HT-29 (cell line): ENCODE data around the gene HS3ST2. TPM values are rescaled to one million over a fixed set of nuclear protein-coding genes. Genes with fewer than 3 reads are reported as not detected.
"Not testable (repeated sequence)": the region's sequence is repeated elsewhere in the genome, so short reads cannot be mapped to it uniquely, and the experiment has no call there.

Source experiments
- DNase-seq: peaks from one replicate; pipeline ENCODE4 v3.0.0-alpha.2; 2015; ENCODE audit warnings: low spot score
- total RNA-seq: library from RNA; depleted of rRNA; stranded (reverse); fragments of >200 nt; shearing (Covaris generic); gene quantifications from 2 replicates; pipeline ENCODE4 v1.2.3, GENCODE V29; 2014

The HS3ST2 gene
- total RNA-seq, 1 experiment from 2014 or later = not detected

GRCh38 chr16:22878955-22879354, 65.0 kb downstream of the HS3ST2 start:
- no peak for DNase-seq

DNA sequence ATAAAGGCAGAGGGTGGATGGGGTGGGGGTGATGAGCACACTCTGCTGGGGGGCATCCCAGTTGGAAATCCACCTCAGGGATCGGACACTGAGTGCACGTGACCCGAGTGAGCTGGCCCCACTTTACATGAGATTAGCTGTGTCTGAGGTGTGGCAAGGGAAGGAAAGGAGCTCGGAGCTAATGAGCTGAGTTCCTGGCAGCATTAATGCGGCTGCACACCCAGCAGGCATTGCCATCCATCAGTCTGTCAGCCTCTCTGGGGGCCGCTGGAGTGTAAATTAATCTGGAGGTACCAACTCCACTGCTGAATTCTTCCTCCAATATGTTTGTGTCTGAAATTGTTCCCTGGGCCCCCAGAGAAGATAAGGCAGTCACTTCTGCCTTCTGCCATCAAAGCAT, 65.5 kb downstream of the HS3ST2 start:
- DNase-seq = no peak

- no peak for DNase-seq
These were observed 69.0 kb downstream of the HS3ST2 start for GRCh38 chr16:22882981-22883380.

GRCh38 chr16:22885951-22886350, 72.0 kb downstream of the HS3ST2 start:
- no peak for DNase-seq

- no peak for DNase-seq
These were observed 73.0 kb downstream of the HS3ST2 start for GRCh38 chr16:22886927-22887326.

DNA sequence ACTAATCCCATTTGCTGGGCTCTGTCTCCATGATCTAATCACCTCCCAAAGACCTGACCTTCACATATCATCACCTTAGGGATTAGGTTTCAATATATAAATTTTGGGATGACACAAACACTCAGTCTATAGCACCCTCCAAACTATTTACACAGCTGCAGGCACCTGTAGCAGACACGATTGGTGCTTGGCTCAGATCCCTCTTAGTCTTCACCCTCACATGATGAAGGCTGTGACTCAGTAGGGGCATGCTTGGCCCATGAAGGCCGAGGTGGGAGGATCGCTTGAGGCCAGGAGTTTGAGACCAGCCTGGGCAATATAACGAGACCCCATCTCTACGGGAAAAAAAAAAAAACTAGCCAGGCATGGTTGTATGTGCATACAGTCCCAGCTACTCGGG, 73.5 kb downstream of the HS3ST2 start:
- DNase-seq = no peak

- DNase-seq = no peak
These were observed 74.8 kb downstream of the HS3ST2 start for GRCh38 chr16:22888791-22889190.

GRCh38 chr16:22890976-22891375, 77.0 kb downstream of the HS3ST2 start:
- no peak for DNase-seq

- DNase-seq = no peak
These were observed 83.2 kb downstream of the HS3ST2 start for GRCh38 chr16:22897184-22897583.

- no peak for DNase-seq
These were observed 84.2 kb downstream of the HS3ST2 start for GRCh38 chr16:22898131-22898530.

DNA sequence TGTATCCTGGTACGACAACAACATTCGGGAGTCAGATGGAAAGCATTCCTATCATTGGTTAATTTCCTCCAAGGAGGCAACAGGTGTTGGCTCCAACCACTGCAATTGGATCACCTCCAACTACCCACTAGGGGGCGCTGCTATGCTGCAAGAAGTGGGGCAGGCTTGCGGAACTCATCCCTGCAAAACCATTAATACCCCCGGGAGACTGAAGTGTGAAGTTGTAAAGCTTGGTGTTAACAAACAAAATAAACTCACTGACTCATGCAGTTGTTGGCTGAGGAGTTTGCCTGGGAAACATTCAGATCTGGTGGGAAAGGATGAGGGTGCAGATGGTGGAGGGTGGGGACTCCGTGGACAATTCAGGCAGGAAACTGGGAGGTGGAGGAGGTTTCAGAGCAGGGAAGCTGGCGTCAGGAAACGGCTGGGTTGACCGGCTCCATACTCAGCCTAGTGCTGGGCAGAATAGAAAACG, 84.9 kb downstream of the HS3ST2 start:
- DNase-seq = peak; percentile 73

DNA sequence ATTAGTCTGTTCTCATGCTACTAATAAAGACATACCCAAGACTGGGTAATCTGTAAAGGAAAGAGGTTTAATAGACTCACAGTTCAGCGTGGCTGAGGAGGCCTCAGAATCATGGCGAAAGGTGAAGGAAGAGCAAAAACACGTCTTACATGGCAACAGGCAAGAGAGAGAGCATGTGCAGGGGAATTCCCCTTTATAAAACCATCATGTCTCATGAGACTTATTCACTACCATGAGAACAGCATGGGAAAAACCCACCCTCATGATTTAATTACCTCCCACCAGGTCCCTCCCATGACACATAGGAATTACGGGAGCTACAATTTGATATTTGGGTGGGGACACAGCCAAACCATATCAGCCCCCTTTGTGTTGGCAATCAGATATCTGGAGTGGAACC, 85.6 kb downstream of the HS3ST2 start:
- not testable (repeated sequence) for DNase-seq

DNA sequence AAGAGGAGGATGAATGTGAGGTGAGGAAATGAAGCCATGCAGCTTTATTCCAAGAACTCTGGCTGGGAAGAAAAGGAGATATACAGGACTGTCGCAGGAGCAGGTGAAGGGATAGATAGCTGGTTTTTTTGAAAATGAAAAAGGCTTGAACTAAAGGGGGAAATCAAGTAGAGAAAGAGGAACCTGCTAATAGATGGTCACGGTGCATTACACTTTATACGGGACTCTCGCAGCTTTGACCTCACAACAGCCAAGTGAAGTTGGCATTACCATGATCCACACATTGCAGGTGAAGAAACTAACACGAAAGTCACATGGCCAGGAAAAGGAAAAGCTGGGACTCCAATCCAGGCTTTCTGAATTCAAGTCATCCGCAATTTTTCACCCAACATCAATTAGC, 86.9 kb downstream of the HS3ST2 start:
- no peak for DNase-seq

DNA sequence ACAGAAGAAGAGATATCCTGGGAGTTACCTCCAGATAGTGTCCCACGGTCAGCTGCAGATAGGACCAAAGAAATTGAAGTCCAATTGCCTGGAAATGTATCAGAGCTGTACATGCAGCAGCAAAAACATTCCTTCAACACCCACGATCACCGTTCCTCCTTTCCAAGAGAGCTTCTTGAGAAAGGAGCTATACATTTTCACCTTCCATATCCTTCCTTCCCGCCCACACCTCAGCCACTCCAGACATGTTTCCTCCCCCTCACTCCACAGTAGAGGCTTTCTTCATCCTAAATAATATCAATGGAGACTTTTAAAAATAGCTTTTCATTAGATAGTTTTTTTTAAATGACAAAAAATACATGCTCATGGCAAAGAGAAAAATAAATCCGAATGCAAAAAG, 87.6 kb downstream of the HS3ST2 start:
- no peak for DNase-seq

DNA sequence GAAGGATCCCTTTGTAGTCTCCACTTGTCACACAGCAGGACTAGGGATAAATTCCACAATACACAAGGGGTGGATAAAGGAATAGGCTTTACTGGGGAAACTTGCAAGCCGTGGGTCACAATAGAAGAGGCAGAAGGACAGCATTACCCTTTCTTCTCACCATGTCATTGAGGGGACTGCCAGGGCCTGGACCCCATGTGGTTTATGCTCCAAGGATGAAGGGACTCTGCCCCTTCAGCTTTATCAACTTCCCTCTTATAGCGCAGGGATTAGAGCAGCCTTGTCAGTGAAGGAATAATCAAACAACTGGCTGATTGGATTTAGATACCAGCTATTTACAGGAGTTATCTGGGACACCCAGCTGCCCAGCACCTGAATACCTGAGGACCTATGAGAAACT, 89.8 kb downstream of the HS3ST2 start:
- no peak for DNase-seq

GRCh38 chr16:22912654-22913053, 98.7 kb downstream of the HS3ST2 start:
- no peak for DNase-seq

- no peak for DNase-seq
These were observed 101.0 kb downstream of the HS3ST2 start for GRCh38 chr16:22915003-22915402.

GRCh38 chr16:22923491-22923890, 109.5 kb downstream of the HS3ST2 start:
- DNase-seq = no peak

DNA sequence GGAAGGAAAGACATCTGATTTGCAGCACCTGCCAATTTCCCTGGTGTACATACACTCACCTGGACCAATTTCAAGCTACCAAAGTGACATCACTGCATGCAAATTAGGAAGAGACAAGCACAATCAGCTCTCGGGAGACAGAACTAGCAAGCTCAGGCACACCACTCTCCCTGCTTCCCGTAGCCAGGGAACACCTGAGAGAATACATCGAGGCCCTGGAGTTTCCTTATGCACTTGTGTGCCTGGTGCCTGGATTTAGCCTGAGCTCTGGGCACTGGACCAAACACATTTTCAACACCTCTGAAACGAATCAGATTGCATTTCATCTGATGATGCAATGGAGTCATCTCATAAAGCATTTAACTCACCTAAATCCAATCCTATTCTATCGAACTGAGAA, 110.5 kb downstream of the HS3ST2 start:
- DNase-seq = no peak

GRCh38 chr16:22926105-22926751, 112.3 kb downstream of the HS3ST2 start:
- no peak for DNase-seq

- no peak for DNase-seq
These were observed 113.3 kb downstream of the HS3ST2 start for GRCh38 chr16:22927306-22927705.

DNA sequence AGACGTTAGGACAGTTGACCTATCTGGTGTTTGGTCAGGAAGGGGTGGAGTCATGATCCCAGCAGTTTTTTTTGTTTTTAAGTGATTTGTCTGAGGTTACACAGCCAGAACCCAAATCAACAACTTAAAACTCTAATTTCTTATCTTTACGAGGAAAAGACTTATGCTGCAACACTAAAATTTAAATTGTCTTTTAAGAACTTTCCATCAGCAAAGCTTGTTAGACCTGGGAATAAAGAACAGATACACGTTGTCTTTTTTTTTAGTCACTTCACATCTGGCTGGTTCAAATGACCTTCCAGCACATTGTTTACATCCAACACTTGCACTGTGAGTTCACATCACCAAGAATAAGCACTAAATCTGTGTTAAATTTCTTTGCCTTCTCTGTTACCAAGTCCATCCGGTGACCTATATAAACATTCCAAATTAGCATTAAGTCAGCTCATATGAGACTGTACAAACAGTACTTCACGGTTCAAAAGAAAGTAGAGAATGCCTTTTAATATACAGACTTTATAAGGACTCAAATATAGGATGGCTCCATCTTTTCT, 115.0 kb downstream of the HS3ST2 start:
- no peak for DNase-seq

DNA sequence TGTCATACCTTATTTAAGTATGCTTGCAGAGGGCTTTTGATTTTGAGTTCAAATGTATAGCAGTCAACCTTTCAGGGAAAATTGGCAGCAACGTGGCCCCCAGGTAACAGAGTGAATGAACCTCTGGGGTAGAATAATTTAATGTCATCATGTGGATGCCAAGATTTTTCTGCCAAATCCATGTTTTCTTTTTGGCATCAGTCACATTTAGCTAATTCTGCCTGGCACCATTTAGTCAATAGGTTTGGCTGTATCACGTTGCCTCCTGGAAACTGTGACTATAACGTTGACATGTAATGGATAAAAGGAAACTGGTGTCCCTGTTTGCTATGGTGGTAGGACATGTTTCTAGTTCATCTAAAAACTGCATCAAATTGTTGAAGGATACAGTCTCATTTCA, 115.5 kb downstream of the HS3ST2 start:
- no peak for DNase-seq
